WTC11 (cell line): ENCODE data around the gene C3orf70.

ENCODE experiments used
- ESRRA ChIP-seq: sonication (generic); formaldehyde crosslinking; IDR thresholded peaks from 2 replicates; pipeline ENCODE4 v1.8.1; 2022; ENCODE audit warnings: mild to moderate bottlenecking, missing genetic modification reagents, borderline replicate concordance
- JUN ChIP-seq: sonication (generic); formaldehyde crosslinking; IDR thresholded peaks from 2 replicates; pipeline ENCODE4 v1.8.0; 2023; ENCODE audit warnings: mild to moderate bottlenecking, missing genetic modification reagents
- NFYB ChIP-seq: sonication (generic); formaldehyde crosslinking; conservative IDR thresholded peaks from 2 replicates; pipeline ENCODE4 v1.8.0; 2022; ENCODE audit warnings: low read depth, missing genetic modification reagents
- TF ChIP-seq, protein P1 (sequence below): fragments of 200-600 bp; IDR thresholded peaks from 2 replicates; pipeline ENCODE4 v1.8.0; 2022; ENCODE audit warnings: antibody characterized with exemption
- TF ChIP-seq, protein P2 (sequence below): sonication (generic); formaldehyde crosslinking; IDR thresholded peaks from 2 replicates; pipeline ENCODE4 v1.8.0; 2022; ENCODE audit warnings: mild to moderate bottlenecking, missing genetic modification reagents

DNA sequence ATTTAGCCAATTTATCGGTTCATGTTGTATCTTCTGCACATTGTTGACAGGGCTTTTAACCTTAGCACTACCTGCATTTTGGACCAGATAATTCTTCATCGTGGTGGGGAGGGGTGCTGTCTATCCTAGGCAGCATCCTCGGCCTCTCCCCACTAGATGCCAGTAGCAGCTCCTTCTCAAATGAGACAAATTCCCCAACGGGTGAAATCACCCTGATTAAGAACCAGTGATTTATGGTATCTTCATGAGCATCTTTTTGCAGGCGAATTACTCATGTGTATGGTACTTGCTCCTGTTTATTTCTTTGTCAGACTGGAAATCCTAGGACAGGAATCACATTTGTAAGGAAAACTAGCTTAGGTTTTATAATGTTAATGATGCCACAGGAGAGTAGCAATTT is 68.0 kb downstream of the C3orf70 start:
- TF ChIP-seq JUN (CRISPR knock-in tag): no peak
- TF ChIP-seq, protein P1, sequence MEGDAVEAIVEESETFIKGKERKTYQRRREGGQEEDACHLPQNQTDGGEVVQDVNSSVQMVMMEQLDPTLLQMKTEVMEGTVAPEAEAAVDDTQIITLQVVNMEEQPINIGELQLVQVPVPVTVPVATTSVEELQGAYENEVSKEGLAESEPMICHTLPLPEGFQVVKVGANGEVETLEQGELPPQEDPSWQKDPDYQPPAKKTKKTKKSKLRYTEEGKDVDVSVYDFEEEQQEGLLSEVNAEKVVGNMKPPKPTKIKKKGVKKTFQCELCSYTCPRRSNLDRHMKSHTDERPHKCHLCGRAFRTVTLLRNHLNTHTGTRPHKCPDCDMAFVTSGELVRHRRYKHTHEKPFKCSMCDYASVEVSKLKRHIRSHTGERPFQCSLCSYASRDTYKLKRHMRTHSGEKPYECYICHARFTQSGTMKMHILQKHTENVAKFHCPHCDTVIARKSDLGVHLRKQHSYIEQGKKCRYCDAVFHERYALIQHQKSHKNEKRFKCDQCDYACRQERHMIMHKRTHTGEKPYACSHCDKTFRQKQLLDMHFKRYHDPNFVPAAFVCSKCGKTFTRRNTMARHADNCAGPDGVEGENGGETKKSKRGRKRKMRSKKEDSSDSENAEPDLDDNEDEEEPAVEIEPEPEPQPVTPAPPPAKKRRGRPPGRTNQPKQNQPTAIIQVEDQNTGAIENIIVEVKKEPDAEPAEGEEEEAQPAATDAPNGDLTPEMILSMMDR: no peak
- no peak for TF ChIP-seq ESRRA (CRISPR knock-in tag)
- no peak for TF ChIP-seq NFYB
- TF ChIP-seq, protein P2, sequence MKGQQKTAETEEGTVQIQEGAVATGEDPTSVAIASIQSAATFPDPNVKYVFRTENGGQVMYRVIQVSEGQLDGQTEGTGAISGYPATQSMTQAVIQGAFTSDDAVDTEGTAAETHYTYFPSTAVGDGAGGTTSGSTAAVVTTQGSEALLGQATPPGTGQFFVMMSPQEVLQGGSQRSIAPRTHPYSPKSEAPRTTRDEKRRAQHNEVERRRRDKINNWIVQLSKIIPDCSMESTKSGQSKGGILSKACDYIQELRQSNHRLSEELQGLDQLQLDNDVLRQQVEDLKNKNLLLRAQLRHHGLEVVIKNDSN: no peak
